Psoas muscle (tissue), 8 donors: Measurements from ENCODE around the gene DLST. TPM values are rescaled to one million over a fixed set of nuclear protein-coding genes. Genes with fewer than 3 reads are reported as not detected.

Experiments
- ATAC-seq, 4 donors: fragments of 200-7000 bp; cut with Tn5 transposase; one replicate each; pipeline ENCODE4 v1.9.1; 2020; ENCODE audit warnings: moderate library complexity in 3 of 4, mild to moderate bottlenecking in 2 of 4
- DNase-seq, 2 donors: peaks; one replicate each; pipeline ENCODE4 v3.0.0-alpha.2; 2020
- H3K27ac ChIP-seq: fragments of 200-600 bp; one replicate; pipeline ENCODE4 v1.8.0; 2022
- H3K27me3 ChIP-seq, 3 donors: fragments of 200-600 bp in 1 of 3; one replicate each; pipeline versions ENCODE4 v1.6.1 to v1.8.0; 2013 to 2022; ENCODE audit warnings: low read length in 2 of 3, mild to moderate bottlenecking in 2 of 3, moderate library complexity in 1 of 3; ENCODE audit not compliant: insufficient read depth in 3 of 3
- H3K36me3 ChIP-seq, 2 donors: fragments of 200-600 bp in 1 of 2; one replicate each; pipeline versions ENCODE4 v1.6.1 to v1.8.0; 2013 to 2022; ENCODE audit warnings: low read depth in 1 of 2, mild to moderate bottlenecking in 1 of 2, moderate library complexity in 1 of 2; ENCODE audit not compliant: insufficient read depth in 1 of 2
- H3K4me1 ChIP-seq: fragments of 200-600 bp; one replicate; pipeline ENCODE4 v1.8.0; 2022
- H3K4me3 ChIP-seq: fragments of 200-600 bp; one replicate; pipeline ENCODE4 v1.8.0; 2022; ENCODE audit warnings: mild to moderate bottlenecking
- H3K9me3 ChIP-seq: fragments of 200-600 bp; one replicate; pipeline ENCODE4 v1.8.0; 2022
- WGBS, 3 donors: extraction: QIAGEN DNeasy Blood & Tissue Kit; methylation state at CpG; one replicate each; pipeline versions ENCODE4 v1.1.6 to v1.1.7; 2013; 5-methylcytosine and 5-hydroxymethylcytosine counted together
- intact Hi-C, 2 donors: fragments of 100-400 bp; cut with DNase I; formaldehyde crosslinking; loops; one replicate each; pipeline versions ENCODE4 v1.11.0 to v1.14.2; 2022
- polyA plus RNA-seq, 3 donors: library from polyadenylated mRNA; stranded (reverse); fragments of 200-250 nt; gene quantifications; one replicate each; pipeline ENCODE4 v1.2.3, GENCODE V29; 2013
- total RNA-seq, 4 donors: library from RNA; stranded (reverse); fragmentation: NEBNext Ultra II Directional in 2 of 4; extraction: Animal tissue kit (Norgen Biotek cat#: 25700) in 2 of 4; gene quantifications; one replicate each; pipeline versions ENCODE4 v1.2.1 to v1.2.4, GENCODE V29; 2021 to 2023
- TF ChIP-seq, protein P1 (sequence below): fragments of 200-600 bp; IDR thresholded peaks from one replicate; pipeline ENCODE4 v1.8.0; 2022; ENCODE audit warnings: antibody characterized with exemption
- donor health status: healthy with polysubstance abuse.
- donor health status: DM: no; HTN: no; CAD: no; lungs with moderate emphysema.
- donor health status: Bipolar disorder and iron deficiency.
- donor health status: healthy.
- donor health status: DM: yes; HTN: yes; CAD: no.
- donor health status: DM: no; HTN: no; CAD: no.
- donor health status: DM: no; HTN: no; CAD: no.
- donor health status: DM: yes; HTN: yes; CAD: no.

DLST gene
- total and polyA plus RNA-seq, 7 donors: 97.7 to 221 (median 139) TPM

- Histone ChIP-seq H3K9me3 (no peaks in the 10 kb centered on the region), H3K4me3 (no peak overlapping the region), H3K27ac (no peak overlapping the region), H3K27me3 (no peaks in the 10 kb centered on the region), H3K4me1 (peaks cover 66% of the 10 kb centered on the region), H3K36me3 (no peaks in the 10 kb centered on the region)
- DNase-seq (no peak), ATAC-seq (no peak)
- TF ChIP-seq, protein P1, sequence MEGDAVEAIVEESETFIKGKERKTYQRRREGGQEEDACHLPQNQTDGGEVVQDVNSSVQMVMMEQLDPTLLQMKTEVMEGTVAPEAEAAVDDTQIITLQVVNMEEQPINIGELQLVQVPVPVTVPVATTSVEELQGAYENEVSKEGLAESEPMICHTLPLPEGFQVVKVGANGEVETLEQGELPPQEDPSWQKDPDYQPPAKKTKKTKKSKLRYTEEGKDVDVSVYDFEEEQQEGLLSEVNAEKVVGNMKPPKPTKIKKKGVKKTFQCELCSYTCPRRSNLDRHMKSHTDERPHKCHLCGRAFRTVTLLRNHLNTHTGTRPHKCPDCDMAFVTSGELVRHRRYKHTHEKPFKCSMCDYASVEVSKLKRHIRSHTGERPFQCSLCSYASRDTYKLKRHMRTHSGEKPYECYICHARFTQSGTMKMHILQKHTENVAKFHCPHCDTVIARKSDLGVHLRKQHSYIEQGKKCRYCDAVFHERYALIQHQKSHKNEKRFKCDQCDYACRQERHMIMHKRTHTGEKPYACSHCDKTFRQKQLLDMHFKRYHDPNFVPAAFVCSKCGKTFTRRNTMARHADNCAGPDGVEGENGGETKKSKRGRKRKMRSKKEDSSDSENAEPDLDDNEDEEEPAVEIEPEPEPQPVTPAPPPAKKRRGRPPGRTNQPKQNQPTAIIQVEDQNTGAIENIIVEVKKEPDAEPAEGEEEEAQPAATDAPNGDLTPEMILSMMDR: no peak
- WGBS, 3 donors: 89 to 94% (median 89%) methylated on average over 2 of the region's 2 CpGs
- intact Hi-C loops: no loop called here
Measured at GRCh38 chr14:74937171-74937570, 55.5 kb downstream of the DLST start.

- Histone ChIP-seq H3K27me3 (no peaks in the 10 kb centered on the region), H3K27ac (peak overlapping the region; percentile 90), H3K4me1 (peaks cover 60% of the 10 kb centered on the region), H3K36me3 (no peaks in the 10 kb centered on the region), H3K4me3 (no peak overlapping the region), H3K9me3 (no peaks in the 10 kb centered on the region)
- intact Hi-C loops: no loop called here
- no peak for DNase-seq
- 78 to 85% (median 84%) methylated on average over 10 of the region's 10 CpGs for WGBS, 3 donors
- TF ChIP-seq, protein P1: no peak
- ATAC-seq: no peak
Measured at GRCh38 chr14:74938531-74939495, 57.1 kb downstream of the DLST start.

- intact Hi-C loops: loop anchor here (2.0 to 10.0 kb wide), 2 partner anchors 144 to 152 kb away; no protein-coding TSS in a partner anchor
- TF ChIP-seq, protein P1: no peak
- peak in 1 of 2 donors; percentile 55 for DNase-seq
- WGBS, 3 donors: 75 to 79% (median 76%) methylated on average over 17 to 18 of the region's 18 CpGs
- H3K9me3 ChIP-seq: no peaks in the 10 kb centered on the region
- no peak overlapping the region for H3K4me3 ChIP-seq
- no peaks in the 10 kb centered on the region for H3K27me3 ChIP-seq
- H3K36me3 ChIP-seq: no peaks in the 10 kb centered on the region
- peaks cover 41% of the 10 kb centered on the region for H3K4me1 ChIP-seq
- H3K27ac ChIP-seq: peak overlapping the region; percentile 90
- no peak for ATAC-seq
Measured at GRCh38 chr14:74940956-74941565, 59.3 kb downstream of the DLST start.

- TF ChIP-seq, protein P1: no peak
- Histone ChIP-seq H3K36me3 (no peaks in the 10 kb centered on the region), H3K27ac (peak overlapping the region; percentile 90), H3K27me3 (no peaks in the 10 kb centered on the region), H3K4me1 (peaks cover 41% of the 10 kb centered on the region), H3K9me3 (no peaks in the 10 kb centered on the region), H3K4me3 (no peak overlapping the region)
- intact Hi-C loops: loop anchor here (2.0 to 10.0 kb wide), 2 partner anchors 143 to 151 kb away; no protein-coding TSS in a partner anchor
- ATAC-seq: no peak
- DNase-seq: peak; percentile 70 to 80
- 41 to 53% (median 42%) methylated on average over 13 of the region's 13 CpGs for WGBS, 3 donors
Measured at GRCh38 chr14:74941676-74942097, 60.0 kb downstream of the DLST start.
